Vagina (tissue), 2 donors: ENCODE measurements around the gene PNPLA2. TPM values are rescaled to one million over a fixed set of nuclear protein-coding genes. Genes with fewer than 3 reads are reported as not detected.

Experiments
- DNase-seq, 2 donors: peaks; one replicate each; pipeline ENCODE4 v3.0.0-alpha.2; 2017; ENCODE audit errors: extremely low spot score in 2 of 2
- H3K27ac ChIP-seq: fragments of 200-600 bp; sonication (generic); one replicate; pipeline ENCODE4 v1.5.1; 2019
- H3K27me3 ChIP-seq: fragments of 200-600 bp; sonication (generic); one replicate; pipeline ENCODE4 v1.5.1; 2019
- H3K36me3 ChIP-seq, 2 donors: fragments of 200-600 bp; sonication (generic); one replicate each; pipeline ENCODE4 v1.5.1; 2017 to 2019
- H3K4me1 ChIP-seq: fragments of 200-600 bp; sonication (generic); one replicate; pipeline ENCODE4 v1.5.1; 2019
- H3K4me3 ChIP-seq, 2 donors: fragments of 200-600 bp; sonication (generic); 1 replicate in 1 of 2; 2 replicates in 1 of 2; pipeline ENCODE4 v1.5.1; 2016 to 2019
- H3K9me3 ChIP-seq: fragments of 200-600 bp; sonication (generic); one replicate; pipeline ENCODE4 v1.5.1; 2019
- POLR2A ChIP-seq, 2 donors: fragments of 450-650 bp; IDR thresholded peaks; one replicate each; pipeline ENCODE4 v1.6.1; 2017; ENCODE audit warnings: antibody characterized with exemption in 2 of 2, mild to moderate bottlenecking in 2 of 2, moderate library complexity in 2 of 2
- POLR2AphosphoS5 ChIP-seq, 2 donors: sonication (generic); formaldehyde crosslinking; IDR thresholded peaks; one replicate each; pipeline ENCODE4 v1.9.0; 2017; ENCODE audit warnings: antibody characterized with exemption in 2 of 2, mild to moderate bottlenecking in 2 of 2, low read depth in 1 of 2; ENCODE audit not compliant: insufficient read depth in 1 of 2
- intact Hi-C: fragments of 100-400 bp; cut with DNase I; formaldehyde crosslinking; loops from one replicate; pipeline ENCODE4 v1.15.1; 2023
- total RNA-seq: library from RNA; depleted of rRNA; stranded (reverse); fragments of >200 nt; gene quantifications from one replicate; pipeline ENCODE4 v1.2.3, GENCODE V29; 2016
- TF ChIP-seq, protein P1 (sequence below), 3 experiments: fragments of 450-650 bp in 2 of 3; fragments of 200-600 bp in 1 of 3; sonication (generic) in 1 of 3; IDR thresholded peaks; one replicate each; pipeline ENCODE4 v1.5.1; 2017 to 2019; ENCODE audit warnings: antibody characterized with exemption in 3 of 3, mild to moderate bottlenecking in 2 of 3, moderate library complexity in 2 of 3

PNPLA2 gene
- total RNA-seq, 1 donor from 2014 or later = 103 TPM

DNA sequence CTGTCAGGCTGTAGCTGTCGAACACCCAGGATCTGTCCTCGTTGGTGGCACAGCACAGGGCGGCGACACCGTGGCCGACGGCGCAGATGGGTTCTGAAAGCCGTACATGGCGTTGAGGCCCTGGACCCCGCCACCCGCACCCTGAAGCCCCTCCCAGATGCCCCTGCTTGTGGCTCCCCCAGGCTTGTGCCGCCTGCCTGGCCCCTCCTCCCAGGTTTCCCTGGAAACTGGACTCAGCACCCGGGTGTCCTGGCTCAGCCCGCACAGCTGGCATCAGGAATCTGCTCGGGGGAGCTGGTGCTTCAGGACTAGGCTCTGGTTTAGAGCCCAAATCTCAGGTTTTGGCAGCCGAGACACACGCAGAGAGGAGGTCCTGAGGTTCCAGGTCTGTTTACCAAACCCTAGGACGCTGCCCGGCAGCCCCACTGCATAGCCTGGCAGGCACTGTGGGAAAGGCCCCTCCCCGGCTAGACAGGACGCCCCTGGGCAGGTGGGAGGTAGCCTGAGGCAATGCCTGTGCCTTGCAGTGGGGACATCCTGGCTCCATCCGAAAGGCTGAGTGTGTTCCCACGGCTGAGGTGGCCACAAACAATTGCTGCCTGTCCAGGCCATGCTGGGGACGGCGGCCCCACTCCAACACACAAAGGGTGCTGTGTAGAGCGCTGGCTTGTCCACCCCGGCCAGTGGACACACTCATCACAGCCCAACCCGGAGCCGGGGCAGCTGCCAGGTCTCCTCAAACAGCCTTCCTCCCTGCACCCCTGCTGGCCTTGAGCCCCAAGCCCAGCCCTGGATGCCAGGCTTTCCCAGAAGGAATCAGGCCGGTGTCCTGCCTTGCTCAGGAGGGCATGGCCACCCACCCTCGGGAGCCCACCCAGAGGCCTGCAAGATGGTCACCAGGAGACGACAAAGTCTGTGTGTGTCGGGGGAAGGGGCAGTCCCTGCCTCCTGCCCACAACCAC lies 46.0 kb upstream of the PNPLA2 start:
- peaks cover 23% of the 10 kb centered on the region for H3K4me1 ChIP-seq
- peaks cover 0 to 20% of the 10 kb centered on the region in 2 donors for H3K36me3 ChIP-seq
- TF ChIP-seq, protein P1, sequence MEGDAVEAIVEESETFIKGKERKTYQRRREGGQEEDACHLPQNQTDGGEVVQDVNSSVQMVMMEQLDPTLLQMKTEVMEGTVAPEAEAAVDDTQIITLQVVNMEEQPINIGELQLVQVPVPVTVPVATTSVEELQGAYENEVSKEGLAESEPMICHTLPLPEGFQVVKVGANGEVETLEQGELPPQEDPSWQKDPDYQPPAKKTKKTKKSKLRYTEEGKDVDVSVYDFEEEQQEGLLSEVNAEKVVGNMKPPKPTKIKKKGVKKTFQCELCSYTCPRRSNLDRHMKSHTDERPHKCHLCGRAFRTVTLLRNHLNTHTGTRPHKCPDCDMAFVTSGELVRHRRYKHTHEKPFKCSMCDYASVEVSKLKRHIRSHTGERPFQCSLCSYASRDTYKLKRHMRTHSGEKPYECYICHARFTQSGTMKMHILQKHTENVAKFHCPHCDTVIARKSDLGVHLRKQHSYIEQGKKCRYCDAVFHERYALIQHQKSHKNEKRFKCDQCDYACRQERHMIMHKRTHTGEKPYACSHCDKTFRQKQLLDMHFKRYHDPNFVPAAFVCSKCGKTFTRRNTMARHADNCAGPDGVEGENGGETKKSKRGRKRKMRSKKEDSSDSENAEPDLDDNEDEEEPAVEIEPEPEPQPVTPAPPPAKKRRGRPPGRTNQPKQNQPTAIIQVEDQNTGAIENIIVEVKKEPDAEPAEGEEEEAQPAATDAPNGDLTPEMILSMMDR (IDR thresholded peaks at IDR 0.05) = no peak
- TF ChIP-seq POLR2AphosphoS5 (IDR thresholded peaks at IDR 0.05; ENCODE audit: insufficient read depth in 1 of 2, low read depth in 1 of 2) = no peak
- TF ChIP-seq POLR2A (IDR thresholded peaks at IDR 0.05) = no peak
- no peak for DNase-seq
- no peak overlapping the region for H3K4me3 ChIP-seq
- intact Hi-C loops = no loop called here
- H3K9me3 ChIP-seq = no peaks in the 10 kb centered on the region
- H3K27ac ChIP-seq = no peak overlapping the region
- H3K27me3 ChIP-seq = no peaks in the 10 kb centered on the region

DNA sequence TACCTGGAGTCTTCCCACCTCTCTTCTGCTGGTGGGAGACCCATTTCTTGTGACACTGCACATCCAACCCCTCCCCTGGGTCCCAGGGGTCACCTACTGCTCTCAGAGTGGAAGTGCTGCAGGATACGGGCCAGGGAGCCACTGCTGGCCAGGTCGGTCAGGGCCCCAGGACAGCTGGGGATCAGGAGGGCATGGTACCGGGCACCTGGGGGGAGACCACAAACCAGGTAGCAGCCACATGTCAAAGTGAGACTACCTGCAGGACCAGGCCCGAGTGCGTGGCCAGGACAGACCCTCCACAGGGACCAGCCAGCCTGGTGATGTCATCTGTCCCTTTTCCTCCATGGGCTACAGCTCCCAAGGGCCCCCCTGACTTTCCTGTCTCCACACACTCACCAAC lies 45.3 kb upstream of the PNPLA2 start:
- intact Hi-C loops = no loop called here
- no peak overlapping the region for H3K27ac ChIP-seq

DNA sequence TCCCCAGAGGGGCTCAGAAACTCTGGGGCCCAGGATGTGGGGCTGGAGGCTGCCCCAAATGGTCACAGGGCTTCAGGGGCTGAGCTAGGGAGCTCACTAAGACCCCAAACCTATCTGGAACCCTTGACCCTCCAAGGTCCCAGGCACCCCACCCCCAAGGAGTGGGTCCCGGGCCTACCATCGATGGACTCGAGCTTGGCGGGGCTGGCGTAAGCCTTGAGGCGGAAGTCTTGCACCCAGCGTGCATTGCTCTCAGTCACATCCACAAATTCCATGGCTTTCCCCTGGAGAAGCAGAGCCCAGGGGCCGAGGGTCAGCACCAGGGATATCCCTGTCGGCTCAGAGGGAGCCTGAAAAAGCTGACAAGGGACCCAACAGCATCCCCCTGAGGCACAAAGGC lies 44.9 kb upstream of the PNPLA2 start:
- Histone ChIP-seq H3K27me3 (no peaks in the 10 kb centered on the region), H3K36me3 (peaks cover 0 to 20% of the 10 kb centered on the region in 2 donors), H3K27ac (no peak overlapping the region), H3K4me1 (peaks cover 34% of the 10 kb centered on the region), H3K9me3 (no peaks in the 10 kb centered on the region), H3K4me3 (no peak overlapping the region)
- TF ChIP-seq, protein P1 (IDR thresholded peaks at IDR 0.05) = no peak
- TF ChIP-seq POLR2AphosphoS5 (IDR thresholded peaks at IDR 0.05; ENCODE audit: insufficient read depth in 1 of 2, low read depth in 1 of 2) (no peak), POLR2A (IDR thresholded peaks at IDR 0.05) (no peak)
- intact Hi-C loops = no loop called here
- no peak for DNase-seq

More for the DNA sequence above, 45.3 kb upstream of the PNPLA2 start:
- H3K36me3 ChIP-seq = peaks cover 0 to 20% of the 10 kb centered on the region in 2 donors
- no peak for DNase-seq
- no peaks in the 10 kb centered on the region for H3K27me3 ChIP-seq
- H3K9me3 ChIP-seq = no peaks in the 10 kb centered on the region
- H3K4me3 ChIP-seq = no peak overlapping the region
- TF ChIP-seq POLR2A (IDR thresholded peaks at IDR 0.05) (no peak), POLR2AphosphoS5 (IDR thresholded peaks at IDR 0.05; ENCODE audit: insufficient read depth in 1 of 2, low read depth in 1 of 2) (no peak)
- TF ChIP-seq, protein P1 (IDR thresholded peaks at IDR 0.05) = no peak
- peaks cover 30% of the 10 kb centered on the region for H3K4me1 ChIP-seq

DNA sequence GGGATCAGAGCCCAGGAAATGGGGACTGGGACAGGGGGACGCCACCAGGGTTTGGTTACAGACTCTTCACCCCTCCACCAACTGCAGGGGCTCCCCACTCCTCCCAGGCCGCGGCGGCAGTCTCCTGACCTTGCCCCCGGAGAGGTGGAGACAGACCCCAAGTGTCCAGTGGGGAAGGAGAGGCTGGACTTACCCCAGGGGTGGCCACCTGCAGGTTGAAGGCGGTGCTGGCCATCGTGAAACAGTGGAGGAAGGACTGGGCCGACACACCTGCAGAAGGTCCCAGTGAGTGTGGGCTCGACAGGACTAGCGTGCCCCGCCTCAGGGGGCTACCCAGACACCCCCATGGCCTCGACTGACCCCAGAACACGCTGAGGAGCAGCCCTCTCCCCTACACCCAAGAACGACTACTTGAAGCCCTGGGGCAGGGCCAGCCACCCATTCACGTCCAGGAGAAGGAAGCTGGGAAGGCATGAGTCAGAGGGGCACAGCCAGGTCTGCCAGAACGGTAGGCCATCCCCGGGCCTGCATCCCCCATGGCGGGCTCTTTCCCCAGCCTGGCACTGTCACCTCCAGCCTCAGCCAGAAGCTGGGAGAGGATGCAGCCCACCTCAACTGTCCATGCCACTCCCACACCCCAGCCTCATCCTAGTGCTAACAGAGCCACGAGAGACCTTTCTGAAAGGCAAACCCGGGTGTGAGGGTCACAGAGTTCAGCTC lies 43.7 kb upstream of the PNPLA2 start:
- H3K4me3 ChIP-seq = peak overlapping the region in 1 of 2 donors; percentile 80

More for the DNA sequence above, 43.7 kb upstream of the PNPLA2 start:
- H3K4me1 ChIP-seq = peaks cover 35% of the 10 kb centered on the region
- no peaks in the 10 kb centered on the region for H3K27me3 ChIP-seq
- H3K36me3 ChIP-seq = peaks cover 0 to 20% of the 10 kb centered on the region in 2 donors
- intact Hi-C loops = no loop called here
- DNase-seq = no peak
- H3K27ac ChIP-seq = no peak overlapping the region
- TF ChIP-seq, protein P1 (IDR thresholded peaks at IDR 0.05) = no peak
- no peak for TF ChIP-seq POLR2AphosphoS5 (IDR thresholded peaks at IDR 0.05; ENCODE audit: insufficient read depth in 1 of 2, low read depth in 1 of 2)
- TF ChIP-seq POLR2A (IDR thresholded peaks at IDR 0.05) = no peak
- H3K9me3 ChIP-seq = no peaks in the 10 kb centered on the region
